ENCODE measurements around the gene FTO.
"Not testable (repeated sequence)": the region's sequence is repeated elsewhere in the genome, so short reads cannot be mapped to it uniquely, and the experiment has no call there.

The FTO gene

GRCh38 chr16:53703590-53704444 is at the start of gene FTO, which contains the start of gene RPGRIP1L:
TSS of gene FTO (plus strand) at chr16:53704156.
TSS of gene RPGRIP1L (minus strand) at chr16:53703859. CDS start at chr16:53700723, 3,136 bp downstream.
- DNase-seq (ENCODE audit: extremely low spot score, insufficient read length, low read depth) (peak; percentile 88), FAIRE-seq (peak; percentile 99)

GRCh38 chr16:53654946-53655345 is 49.0 kb upstream of the FTO start:
- DNase-seq (ENCODE audit: extremely low spot score, insufficient read length, low read depth): no peak
- FAIRE-seq: no peak

- DNase-seq (ENCODE audit: extremely low spot score, insufficient read length, low read depth): no peak
- FAIRE-seq: no peak
Observed at GRCh38 chr16:53662072-53662471, 41.9 kb upstream of the FTO start.

DNA sequence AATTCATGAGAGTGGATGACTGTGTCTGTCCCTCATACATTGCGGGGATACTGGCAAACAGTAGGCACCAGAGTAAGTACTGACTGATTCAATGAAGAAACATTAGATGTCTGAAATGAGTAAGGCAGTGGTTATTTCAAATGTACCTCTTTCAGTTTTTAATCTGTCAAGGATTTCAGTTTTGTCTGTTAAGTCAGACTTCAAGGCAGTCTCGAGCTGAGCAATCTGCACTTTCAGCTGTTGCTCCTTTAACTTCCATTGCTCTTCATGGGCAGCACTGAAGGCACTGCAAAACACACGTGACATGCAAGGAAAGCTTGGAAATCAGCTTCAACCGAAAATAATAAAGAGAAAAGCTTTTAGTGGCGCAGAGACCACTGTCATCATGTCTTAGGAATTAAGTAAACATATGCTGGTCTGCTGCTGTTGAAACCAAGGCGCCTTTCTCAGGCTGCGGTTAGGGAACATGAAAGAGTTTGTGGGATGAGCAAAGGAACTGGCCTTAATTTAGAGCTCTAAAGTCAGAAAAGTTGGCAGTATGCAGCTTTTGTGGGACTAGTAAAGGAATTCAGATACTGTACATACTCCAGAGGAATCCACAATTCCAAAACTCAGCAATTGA is 39.1 kb upstream of the FTO start:
- no peak for FAIRE-seq
- DNase-seq (ENCODE audit: extremely low spot score, insufficient read length, low read depth): no peak

DNA sequence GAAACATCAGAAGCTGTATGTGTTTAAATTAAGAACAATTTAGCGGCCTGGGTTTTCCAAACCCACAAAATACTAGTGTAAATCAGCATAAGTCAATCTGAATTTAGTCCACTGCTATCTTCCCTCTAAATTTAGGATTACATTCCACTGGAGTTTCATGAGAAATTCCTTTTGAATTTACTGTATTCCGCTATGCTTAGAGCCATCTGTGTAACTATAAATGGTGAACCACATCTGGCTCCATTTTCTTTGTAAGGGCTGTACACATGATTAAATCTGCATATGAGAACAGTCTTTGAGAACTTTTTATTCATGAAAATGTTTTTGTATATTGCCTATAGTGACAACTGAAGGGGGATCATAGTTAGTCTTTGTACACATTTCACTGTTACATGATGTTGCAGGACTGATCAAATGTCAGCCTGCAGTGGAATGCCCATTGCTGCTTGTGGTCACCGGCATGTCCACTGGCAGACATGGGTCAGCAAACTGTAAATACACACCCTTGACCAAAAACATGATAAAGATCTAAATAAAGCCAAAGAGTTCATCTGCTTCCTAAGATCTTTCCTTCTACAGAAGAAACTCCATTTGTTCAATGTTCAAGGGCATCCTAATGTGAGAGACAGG is 37.1 kb upstream of the FTO start:
- FAIRE-seq (no peak), DNase-seq (ENCODE audit: extremely low spot score, insufficient read length, low read depth) (no peak)

DNA sequence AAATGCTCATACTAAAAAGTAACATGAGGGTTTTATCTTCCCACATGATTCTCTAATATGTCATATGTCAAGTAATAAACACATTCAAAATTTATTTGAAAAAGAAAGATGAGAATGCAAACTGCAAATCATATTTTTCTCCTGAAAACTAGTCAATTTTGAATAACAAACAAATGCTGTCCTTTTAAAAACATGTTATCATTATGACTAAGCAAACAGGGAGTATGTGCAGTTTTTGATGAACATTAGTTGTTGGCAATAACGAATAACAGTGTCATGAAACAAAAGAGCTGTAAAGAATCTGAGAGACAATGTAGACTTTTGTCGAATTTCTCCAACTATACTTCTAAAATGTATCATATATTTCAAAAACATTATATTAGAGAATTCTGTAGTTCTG is 35.1 kb upstream of the FTO start:
- FAIRE-seq: no peak

GRCh38 chr16:53672461-53672860 is 31.5 kb upstream of the FTO start:
- FAIRE-seq (no peak), DNase-seq (ENCODE audit: extremely low spot score, insufficient read length, low read depth) (no peak)

More for the DNA sequence above, 35.1 kb upstream of the FTO start:
- DNase-seq (ENCODE audit: extremely low spot score, insufficient read length, low read depth): no peak

GRCh38 chr16:53673189-53673588 is 30.8 kb upstream of the FTO start:
- DNase-seq (ENCODE audit: extremely low spot score, insufficient read length, low read depth): no peak
- FAIRE-seq: no peak

DNA sequence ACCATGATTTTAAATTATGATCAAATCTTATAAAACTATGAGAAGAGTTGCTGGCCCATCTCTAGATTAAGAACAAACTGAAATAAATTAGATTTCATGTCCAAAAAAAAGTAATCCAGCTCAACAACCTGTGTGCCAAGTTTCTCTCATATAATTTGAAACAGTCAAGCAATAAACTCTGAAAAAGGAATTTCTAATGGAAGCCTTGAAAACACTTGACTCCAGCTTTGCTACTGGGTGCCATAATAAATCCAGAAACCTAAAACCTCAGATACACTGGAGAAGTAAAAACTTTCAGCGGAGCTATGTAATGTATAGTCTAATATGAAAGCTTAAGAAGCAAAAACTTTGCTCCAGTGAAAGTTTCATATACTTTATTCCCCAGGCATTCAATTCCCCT is 25.8 kb upstream of the FTO start:
- no peak for FAIRE-seq
- no peak for DNase-seq (ENCODE audit: extremely low spot score, insufficient read length, low read depth)

- FAIRE-seq: no peak
- DNase-seq (ENCODE audit: extremely low spot score, insufficient read length, low read depth): no peak
Observed at GRCh38 chr16:53678756-53679343, 25.1 kb upstream of the FTO start.

GRCh38 chr16:53680756-53681155 is 23.2 kb upstream of the FTO start:
- DNase-seq (ENCODE audit: extremely low spot score, insufficient read length, low read depth) (no peak), FAIRE-seq (no peak)

GRCh38 chr16:53681354-53681753 is 22.6 kb upstream of the FTO start:
- FAIRE-seq (no peak), DNase-seq (ENCODE audit: extremely low spot score, insufficient read length, low read depth) (no peak)

DNA sequence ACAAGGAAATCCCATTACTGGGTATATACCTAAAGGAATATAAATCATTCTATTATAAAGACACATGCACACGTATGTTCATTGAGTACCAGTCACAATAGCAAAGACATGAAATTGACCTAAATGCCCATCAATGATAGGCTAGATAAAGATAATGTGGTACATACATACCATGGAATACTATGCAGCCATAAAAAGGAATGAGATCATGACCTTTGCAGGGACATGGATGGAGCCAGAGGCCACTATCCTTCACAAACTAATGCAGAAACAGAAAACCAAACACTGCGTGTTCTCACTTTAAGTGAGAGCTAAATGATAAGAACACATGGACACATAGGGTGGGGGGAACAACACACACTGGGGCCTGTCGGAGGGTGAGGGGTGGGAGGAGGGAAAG is 18.6 kb upstream of the FTO start:
- not testable (repeated sequence) for FAIRE-seq; DNase-seq (ENCODE audit: extremely low spot score, insufficient read length, low read depth)

- DNase-seq (ENCODE audit: extremely low spot score, insufficient read length, low read depth) (no peak), FAIRE-seq (no peak)
Observed at GRCh38 chr16:53686710-53687109, 17.2 kb upstream of the FTO start.

GRCh38 chr16:53689636-53690035 is 14.3 kb upstream of the FTO start:
- FAIRE-seq (no peak), DNase-seq (ENCODE audit: extremely low spot score, insufficient read length, low read depth) (no peak)

GRCh38 chr16:53690771-53691170 is 13.2 kb upstream of the FTO start:
- DNase-seq (ENCODE audit: extremely low spot score, insufficient read length, low read depth) (no peak), FAIRE-seq (no peak)

GRCh38 chr16:53692146-53692545 is 11.8 kb upstream of the FTO start:
- FAIRE-seq: no peak

GRCh38 chr16:53693320-53693719 is 10.6 kb upstream of the FTO start:
- FAIRE-seq (no peak), DNase-seq (ENCODE audit: extremely low spot score, insufficient read length, low read depth) (no peak)

More at GRCh38 chr16:53692146-53692545, 11.8 kb upstream of the FTO start:
- no peak for DNase-seq (ENCODE audit: extremely low spot score, insufficient read length, low read depth)

DNA sequence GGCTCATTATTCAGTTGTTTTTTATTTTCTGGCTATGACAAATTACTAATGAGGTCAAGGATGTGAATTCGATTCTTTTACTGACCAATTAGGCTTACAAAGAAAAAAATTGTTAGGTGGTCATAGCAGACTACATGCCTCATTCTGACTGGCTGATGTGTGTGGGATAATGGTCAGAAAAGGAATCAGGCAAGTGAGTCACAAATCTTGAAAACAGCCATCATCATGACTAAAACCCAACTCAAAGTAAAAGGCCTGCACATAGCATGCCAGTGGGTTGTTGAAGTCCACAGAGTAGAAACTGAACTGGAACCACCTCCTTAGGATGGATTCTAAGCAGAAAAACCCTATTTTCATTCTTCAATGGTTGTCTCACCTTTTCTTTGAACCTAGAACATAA is 8.9 kb upstream of the FTO start:
- FAIRE-seq (no peak), DNase-seq (ENCODE audit: extremely low spot score, insufficient read length, low read depth) (no peak)

DNA sequence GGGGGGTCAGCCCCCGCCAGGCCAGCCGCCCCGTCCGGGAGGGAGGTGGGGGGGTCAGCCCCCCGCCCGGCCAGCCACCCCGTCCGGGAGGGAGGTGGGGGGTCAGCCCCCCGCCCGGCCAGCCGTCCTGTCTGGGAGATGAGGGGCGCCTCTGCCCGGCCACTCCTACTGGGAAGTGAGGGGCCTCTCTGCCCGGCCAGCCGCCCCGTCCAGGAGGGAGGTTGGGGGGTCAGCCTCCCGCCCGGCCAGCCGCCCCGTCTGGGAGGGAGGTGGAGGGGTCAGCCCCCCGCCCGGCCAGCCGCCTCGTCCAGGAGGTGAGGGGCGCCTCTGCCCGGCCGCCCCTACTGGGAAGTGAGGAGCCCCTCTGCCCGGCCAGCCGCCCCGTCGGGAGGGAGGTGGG is 5.7 kb upstream of the FTO start:
- not testable (repeated sequence) for DNase-seq (ENCODE audit: extremely low spot score, insufficient read length, low read depth); FAIRE-seq

DNA sequence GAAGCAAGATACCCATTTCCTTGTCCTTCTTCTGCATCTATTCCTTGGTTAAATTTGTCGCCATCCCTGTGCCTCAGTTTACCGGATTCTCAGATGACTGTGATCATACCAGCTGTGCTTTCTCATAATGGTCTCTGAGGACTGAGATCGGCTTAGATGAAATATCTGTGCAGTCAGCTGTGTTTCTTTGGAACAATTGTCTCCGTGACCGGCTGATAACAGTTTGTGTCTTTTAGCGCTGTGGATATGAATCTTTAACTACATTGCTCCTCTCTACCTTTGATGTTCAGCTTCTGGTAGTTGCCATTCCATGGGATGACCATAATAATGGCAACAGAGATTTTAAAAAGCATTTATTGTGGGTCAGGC is 473 bp downstream of the FTO start:
- DNase-seq (ENCODE audit: extremely low spot score, insufficient read length, low read depth): no peak
- peak; percentile 26 for FAIRE-seq
